EH (cell line): ENCODE results near the gene SPINK5.

ENCODE experiments used
- DNase-seq: peaks from one replicate; pipeline ENCODE4 v3.0.0-alpha.2; 2015; ENCODE audit warnings: low read depth

SPINK5 gene

DNA sequence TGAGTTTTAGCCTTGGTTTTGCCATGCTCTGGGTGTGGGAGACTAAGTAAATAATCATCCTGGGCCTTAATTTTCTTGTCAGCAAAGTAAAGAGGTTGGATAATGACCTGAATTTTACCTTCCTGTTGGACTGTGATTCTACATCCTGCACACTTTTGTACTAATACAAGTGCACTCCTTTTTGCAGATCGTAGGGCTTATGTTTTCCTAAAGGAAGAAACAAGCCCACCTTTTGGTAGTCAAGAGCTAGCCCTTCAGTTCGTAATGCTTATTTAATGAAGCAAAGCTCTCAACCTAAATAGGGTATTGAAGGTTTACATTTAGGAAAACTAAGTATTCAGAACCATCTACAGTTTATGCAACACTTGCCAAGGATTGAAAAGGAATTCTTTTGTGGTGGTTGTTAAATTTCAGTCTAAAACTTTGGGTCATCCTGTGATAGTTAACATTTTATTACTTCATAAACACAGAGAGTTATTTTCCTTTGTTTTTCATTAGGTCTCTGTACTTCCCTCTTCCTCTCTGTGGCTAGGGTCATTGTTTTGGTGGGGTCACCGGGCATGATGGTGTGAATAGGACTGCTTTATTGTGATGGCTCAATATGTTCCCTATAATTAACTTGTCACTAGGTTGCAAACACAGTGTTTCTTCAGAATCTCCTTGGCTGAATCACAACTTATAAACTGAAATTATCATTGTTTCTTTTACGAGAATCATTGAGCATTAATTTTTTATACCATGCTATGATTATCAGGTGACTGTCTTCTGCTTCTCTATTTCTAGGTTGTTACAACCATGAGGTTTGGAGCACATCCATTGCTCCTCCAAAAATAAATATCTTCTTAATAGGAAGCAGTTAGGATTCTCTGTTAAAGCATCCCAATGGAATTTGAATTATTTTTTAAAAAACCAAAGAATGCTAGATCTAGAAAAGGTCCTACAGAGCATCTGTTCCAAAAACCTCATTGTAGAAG is 28.5 kb downstream of the SPINK5 start:
- peak; percentile 3 for DNase-seq

DNA sequence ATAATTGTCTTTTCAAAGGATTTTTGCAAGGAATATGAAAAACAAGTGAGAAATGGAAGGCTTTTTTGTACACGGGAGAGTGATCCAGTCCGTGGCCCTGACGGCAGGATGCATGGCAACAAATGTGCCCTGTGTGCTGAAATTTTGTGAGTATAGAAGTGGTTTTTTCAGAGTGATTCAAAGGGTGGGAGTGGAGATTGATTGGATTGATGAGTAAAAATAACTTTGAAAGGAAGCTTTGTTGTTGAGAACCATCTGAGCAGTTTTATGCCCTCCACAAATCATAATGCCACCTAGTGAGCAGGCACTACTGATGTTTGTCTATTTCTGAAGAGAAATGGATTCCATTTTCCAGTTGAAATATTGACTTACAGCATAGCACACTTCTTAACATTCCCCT is 30.6 kb downstream of the SPINK5 start:
- DNase-seq: no peak

DNA sequence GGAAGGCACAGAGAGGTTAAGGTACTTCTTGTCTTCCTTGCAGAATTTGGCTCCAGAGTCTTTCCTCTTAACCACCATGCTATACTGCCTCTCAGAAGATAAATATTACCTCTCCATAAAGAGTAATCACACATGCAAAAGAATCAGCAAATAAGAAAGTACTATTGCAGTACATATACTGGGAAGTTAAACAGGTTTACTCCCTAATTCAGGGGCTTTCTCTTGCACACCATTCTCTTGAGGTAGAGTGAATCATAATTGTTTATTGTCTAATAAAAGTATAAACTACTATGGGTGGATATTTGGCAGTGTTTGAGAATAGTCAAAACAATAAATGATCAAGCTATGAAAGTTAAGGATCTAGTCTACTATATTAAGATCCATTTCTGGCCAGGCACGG is 40.4 kb downstream of the SPINK5 start:
- DNase-seq: no peak

DNA sequence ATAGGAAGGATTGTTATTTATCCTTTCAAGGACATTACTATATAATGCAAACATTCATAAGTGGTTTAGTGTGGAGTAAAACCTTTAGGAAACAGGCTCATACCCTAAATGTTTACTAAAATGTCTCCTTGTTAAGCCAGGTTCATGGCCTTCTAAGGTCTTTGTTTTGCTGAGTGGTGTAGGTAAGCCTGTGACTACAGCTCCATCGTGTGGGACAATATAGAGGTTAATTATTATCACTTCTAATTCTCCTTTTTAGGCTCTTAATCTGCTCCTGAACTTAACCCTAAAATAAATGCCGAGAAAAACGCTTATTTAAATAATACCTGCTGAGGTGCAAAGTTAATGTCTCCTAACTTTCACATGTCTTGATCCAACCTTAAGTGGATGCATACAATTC is 43.8 kb downstream of the SPINK5 start:
- no peak for DNase-seq

DNA sequence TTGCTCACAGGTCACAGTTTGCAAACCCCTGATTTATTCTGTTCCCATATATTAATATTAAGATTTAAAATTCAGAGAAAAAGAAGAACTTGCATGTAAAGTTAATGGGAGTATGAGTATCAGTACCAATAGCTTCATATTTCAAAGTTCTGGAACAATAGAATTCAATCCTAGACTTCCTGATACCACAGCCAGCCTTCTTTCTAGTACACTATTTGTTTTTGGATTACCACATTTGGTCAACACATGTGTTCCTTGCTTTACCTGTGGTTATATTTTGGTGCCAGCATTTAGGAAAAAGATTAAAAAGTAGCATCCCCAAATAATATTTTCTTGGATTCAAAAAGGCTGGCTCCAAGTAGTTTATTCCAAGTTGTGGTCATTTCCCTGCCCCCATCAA is 49.5 kb downstream of the SPINK5 start:
- DNase-seq: no peak

DNA sequence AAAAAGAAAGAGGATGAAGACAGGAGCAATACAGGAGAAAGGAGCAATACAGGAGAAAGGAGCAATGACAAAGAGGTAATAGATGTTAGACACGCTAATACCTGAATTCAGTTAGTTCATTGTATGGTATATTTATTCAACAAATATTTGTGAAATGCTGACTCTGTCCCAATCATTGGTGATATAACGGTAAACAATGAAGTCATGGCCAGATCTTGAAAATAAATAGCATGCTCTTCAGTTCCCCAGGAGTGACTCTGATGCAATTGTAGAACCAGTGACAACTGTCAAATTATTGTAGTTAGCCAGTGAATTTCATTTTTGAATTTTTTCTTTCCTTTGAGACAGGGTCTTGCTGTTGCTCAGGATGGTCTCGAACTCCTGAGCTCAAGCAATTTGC is 56.5 kb downstream of the SPINK5 start:
- no peak for DNase-seq

DNA sequence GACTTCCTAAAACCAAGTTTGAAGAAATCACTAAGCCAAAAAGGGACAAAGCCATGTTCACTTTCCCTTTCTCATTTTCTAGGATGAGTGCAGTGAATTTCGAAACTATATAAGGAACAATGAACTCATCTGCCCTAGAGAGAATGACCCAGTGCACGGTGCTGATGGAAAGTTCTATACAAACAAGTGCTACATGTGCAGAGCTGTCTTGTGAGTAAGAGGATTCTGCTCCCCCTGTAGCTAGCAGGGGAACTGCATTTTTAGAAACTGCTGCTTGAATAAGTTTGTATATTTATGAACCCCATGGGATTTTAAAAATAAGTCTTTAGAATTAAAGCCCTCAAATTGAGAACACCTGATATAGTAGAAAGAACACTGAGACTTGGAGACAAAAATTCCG is 61.9 kb downstream of the SPINK5 start:
- peak; percentile 8 for DNase-seq

DNA sequence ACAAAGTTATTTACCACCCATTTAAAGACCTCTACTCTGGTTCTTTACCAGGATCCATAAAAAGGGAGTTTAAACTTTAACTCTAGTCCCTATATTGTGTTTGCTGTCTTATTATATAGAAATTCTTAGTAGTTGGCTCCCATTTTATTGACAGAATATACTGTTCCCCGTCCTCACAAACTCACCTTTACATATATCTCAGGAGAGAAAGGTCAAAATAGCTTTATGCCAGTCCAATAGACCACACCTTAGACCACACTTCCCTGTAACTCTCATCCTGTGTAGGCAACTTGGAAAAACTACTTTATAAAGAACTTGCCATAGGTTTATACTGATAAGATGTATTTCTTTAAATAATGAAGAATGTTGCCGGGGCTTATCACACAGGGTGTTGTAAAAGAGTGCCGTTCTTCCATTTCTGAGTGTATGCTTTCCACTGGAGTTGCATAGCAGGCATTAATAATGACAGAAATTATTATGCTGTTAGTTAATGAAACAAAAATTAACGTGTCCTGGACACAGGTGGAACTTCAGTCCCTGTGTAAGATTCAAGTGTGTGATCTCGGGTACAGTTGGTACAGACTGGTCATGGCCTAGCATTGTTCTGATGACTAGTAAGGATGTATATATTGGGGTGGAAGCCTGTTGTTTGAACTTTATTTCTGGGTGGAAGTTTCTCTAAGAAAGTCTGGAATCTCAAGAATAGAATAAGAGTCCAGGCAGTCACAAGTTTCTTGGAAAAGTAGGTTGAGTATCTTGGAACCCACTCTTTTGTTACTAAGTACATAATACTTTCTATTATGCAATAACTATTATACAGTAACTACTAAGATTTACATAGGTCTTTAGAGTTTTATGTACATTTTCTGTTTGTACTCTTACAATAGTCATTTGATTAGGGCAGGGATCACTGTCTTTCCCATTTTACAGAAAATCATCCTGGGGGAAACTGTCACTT is 71.6 kb downstream of the SPINK5 start:
- DNase-seq: no peak

DNA sequence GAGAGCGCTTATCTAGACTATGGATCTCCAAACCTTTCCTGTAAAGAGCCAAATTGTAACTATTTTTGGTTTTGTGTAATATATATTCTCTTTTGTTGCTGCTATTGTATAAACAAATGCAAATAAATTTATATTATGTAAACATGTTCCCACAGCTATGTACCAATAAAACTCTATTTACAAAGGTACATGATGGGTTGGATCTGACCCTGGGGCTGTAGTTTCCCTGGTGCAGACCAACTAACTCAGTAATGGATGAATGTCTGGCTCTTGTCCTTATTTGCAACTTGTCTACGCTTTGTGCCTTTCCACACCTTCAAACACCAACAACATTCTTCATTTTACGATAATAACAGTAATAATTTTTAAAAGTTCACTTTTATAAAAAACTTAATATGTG is 77.1 kb downstream of the SPINK5 start:
- no peak for DNase-seq

DNA sequence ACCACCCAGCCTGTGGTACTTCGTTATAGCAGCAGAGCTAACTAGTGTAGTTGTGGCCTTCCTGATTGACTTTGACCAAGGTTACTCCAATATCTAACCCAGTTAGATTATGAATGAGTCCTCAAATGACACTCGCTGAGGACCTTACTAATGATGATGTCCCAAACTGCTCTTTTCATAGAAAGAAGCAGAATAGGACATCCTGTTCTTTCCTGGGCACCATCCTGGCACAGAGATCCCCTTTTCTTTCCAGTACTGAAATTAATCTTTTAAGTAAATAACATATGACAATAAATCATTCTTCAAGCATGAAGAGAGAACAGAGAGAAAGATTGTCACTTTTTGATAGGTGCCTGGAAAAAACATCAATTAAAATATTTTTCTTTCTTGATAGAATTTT is 77.9 kb downstream of the SPINK5 start:
- DNase-seq: no peak

DNA sequence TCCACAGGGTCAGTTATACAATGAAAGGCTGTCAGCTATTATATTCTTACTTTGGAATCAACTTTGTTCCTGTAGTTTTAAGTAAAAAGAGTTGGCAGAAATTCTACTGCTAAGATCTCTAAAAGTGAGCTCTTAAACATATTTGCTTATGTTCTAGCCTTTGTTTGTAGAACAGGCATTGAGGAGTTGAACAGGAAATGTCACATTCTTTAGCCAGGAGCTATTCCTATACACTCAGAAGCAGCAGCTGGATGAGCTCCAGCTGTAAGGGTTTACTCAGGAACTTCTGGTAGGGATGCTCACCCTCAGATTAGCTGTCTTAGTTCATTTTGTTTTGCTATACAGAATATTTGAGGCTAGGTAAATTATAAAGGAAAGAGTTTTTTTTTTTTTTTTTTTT is 82.1 kb downstream of the SPINK5 start:
- DNase-seq: peak; percentile 19

DNA sequence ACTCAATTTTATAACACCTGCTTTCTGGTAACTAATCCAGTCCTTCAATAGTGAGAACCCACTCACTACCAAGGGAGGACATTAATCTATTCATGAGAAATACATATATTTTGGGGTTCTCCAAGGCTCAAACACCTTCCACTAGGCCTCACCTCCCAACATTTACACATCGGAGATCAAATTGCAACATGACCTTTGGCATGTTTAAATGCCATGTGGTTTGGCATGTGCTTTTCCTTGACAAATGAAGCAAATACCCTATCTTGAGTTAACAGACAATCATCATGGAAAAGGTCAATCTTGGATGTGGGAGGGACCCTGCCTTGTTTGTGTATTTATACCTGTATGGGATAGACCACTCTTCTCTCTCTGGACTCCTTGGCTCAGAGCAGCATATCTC is 82.7 kb downstream of the SPINK5 start:
- no peak for DNase-seq

DNA sequence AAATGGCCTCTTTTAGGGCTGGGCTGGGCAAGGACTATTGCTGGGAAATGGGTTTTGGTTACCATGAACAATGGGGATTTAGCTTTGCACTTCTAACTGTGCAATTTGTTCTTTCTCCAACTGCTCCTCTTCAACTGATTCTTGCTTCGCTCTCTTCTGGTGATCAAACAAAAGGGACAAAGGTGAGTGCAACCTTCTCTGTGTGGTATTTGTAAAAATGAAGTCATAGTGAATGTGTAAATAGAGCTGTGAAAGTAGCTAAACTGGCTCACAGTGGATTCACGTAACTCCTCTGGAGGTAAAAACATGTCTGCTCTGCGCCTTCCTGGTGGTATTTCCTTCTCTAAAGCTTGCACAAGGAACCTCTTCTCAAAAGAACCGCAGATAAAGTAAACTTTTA is 83.6 kb downstream of the SPINK5 start:
- no peak for DNase-seq

DNA sequence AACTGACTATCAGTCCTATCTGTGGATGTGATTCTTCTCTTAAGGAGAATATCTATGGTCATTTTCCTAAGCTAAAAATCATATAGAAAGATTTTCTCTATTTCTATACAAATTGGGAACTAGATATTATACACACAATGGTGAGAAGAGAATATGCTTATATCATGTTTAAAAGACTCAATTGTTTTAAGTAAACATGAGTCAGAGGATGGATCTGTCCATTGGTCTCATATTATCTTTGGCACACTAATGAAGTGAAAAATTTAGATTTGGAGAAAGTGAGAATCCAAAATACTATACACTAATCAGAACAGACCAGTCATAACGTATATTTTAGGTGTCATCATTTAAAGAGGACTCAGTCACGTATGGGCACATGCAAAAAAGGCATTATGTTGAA is 88.1 kb downstream of the SPINK5 start:
- DNase-seq: no peak

DNA sequence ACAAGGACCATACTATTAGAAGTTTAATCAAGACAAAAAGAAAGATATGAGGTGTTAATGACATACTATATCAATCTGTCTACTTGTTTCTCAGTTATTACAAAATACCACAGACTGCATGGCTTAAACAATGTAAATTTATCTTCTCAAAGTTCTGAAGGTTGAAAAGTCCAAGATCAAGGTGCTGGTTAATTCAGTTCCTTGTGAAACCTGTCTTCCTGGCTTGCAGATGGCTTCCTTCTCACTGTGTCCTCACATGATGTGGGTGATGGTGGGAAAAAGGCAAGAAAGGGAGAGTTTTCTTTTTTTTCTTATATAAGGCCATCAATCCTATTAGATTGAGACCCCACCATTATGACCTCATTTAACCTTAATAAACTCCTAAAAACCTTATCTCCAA is 89.0 kb downstream of the SPINK5 start:
- no peak for DNase-seq

DNA sequence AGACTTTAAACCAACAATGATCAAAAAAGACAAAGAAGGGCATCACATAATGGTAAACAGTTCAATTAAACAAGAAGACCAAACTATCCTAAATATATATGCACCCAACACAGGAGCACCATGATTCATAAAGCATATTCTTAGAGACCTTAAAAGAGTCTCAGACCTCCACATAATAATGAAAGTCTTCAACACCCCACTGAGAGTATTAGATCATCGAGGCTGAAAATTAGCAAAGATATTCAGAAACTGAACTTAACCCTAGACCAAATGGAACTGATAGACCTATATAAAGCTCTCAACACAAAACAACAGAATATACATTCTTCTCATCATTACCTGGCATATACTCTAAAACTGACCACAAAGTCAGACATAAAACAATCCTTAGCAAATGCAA is 92.8 kb downstream of the SPINK5 start:
- DNase-seq: no peak

DNA sequence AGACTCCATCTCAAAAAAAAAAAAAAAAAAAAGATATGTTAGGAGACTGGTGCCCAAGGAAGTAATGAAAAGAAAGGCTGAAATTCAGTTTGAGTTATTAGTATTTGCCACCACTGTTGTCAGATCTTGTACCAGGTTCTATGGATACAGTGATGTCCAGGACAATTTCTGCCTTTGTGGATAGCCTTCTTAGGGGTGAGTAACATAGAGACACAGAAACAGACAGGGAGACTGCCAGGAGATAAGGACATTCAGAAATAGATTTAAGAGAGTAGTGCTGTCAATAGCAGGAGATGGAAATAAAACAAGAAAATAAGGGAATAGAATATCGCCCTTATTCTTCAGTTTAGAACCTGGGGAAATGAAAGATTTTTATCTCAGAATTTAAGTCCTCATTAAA is 98.3 kb downstream of the SPINK5 start:
- DNase-seq: no peak

DNA sequence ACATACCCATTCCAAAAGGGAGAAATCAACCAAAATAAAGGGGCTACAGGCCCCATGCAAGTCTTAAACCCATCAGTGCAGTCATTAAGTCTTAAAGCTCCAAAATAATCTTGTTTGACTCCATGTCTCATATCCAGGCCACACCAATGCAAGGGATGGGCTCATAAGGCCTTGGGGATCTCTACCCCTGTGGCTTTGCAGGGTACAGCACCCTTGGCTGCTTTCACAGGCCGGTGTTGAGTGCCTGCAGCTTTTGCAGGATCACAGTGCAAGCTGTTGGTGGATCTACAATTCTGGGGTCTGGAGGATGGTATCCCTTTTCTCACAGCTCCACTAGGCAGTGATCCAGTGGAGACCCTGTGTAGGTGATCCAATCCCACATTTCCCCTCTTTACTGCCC is 99.6 kb downstream of the SPINK5 start:
- no peak for DNase-seq

DNA sequence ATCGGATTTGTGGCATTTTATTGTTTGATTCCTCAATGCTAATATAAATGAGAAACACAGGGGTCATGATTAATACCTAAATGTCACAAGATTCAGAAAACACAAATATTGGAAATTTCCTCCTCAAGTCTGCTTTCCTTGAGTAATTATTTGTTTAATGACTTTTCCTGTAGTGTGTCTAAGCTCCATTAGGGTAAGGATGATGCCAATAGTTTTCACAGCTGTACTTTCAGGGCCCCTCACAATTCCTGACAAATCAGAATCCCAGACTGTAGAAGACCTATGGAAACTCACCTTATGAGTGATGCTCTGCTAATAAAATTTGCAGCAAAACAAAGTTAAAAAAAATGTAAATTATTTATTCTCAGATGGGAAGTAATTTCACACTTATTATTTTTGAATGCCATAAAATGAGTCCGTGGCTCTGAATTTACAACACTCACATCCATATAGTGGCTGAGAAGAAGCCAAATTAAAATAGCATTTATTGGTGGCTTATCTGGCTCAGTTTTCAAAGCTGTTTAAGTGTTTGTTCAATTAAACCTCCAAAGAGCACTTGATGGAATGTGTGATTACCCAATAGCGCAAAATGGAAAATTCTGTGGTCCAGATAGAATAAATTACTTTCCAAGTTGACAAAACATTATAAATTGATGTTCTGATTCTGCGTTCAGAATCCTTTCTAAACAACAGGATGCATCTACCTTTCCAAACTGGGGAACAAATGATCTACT is 102.9 kb downstream of the SPINK5 start:
- DNase-seq: no peak

DNA sequence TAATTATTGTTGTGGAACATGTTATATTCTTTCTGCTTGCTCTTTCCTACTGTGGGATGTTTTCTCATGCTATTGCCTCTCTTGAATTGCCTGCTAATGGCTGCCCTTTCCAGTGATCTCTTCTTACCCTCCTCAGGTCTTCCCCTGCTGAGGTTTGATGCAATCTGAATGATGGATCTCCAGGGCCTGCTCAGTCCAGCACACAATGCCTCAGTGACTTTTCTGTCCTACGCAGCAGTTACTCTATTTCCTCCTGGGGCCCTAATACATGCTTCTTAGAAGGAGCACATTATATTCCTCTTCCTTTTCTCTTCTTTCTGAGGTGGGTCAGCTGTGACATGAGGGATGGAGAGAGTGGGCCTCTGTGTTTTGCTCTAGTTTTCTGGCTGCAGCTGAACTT is 104.5 kb downstream of the SPINK5 start, which contains the start of gene SPINK14:
SPINK14 (plus strand) TSS at position 301 of the 400 bp plus-strand sequence. CDS start 1,187 bp downstream, outside the sequence.
- DNase-seq: no peak

DNA sequence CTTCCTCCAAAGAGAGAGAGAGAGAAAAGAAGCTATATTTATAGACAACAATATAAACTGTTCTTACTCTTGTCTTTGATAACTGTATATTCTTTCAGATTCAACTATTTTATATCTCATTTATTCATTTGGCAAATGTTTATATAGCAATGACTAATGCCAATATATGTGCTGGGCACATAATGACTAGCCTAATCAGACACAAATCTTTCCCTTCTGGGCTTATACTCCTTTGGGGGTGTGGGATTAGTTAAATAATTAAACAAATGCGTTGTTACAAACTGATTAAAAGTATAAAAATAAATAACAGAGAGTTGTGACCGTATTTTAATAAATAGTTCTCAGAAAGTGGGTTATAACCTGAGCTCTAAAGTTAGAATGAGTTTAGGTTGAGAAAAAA is 108.6 kb downstream of the SPINK5 start:
- DNase-seq: no peak

DNA sequence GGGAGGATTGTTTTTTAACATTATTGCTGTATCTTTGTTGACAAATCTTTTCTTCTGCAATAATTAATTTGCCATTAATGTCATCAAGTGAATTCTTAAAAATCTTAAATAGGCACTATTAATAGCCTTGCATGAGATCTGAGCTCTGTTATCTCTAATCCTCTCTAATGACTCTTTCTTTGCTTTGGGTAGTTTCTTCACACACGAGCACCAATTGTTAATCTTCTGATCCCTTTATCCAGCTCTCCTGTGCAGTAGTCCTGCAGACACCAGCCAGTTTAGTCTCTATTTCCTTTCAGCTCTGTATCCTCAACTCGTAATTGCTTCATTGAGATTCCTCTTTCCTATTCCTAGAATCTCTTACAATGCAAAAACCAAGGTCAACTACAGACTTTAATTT is 112.7 kb downstream of the SPINK5 start:
- DNase-seq: no peak
